Middle frontal gyrus (tissue), 1 donor: Measurements from ENCODE around the gene NDUFA13.

Experiments used
- DNase-seq: peaks from one replicate; pipeline ENCODE4 v3.0.0-alpha.2; 2015; ENCODE audit warnings: low spot score; ENCODE audit errors: extremely low spot score

NDUFA13 gene

DNA sequence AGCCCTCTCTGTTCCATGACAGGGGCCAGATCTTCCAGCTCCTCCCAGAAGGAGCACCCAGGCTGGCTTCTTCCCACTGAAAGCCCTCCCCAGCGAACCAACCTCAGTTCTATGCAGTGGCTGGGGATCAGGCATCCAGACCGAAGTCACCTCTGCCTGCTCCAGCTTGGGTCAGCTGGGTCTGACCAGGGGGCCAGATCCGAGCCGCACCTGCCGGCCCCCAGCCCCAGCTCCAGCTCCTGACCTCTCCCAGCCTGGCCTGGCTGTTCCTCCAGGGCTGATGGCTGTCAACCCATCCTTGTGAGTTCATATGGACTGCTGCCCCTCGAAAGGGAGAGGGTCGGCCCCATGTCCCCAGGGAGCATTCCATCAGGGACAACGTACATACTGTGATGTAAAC lies 8.7 kb upstream of the NDUFA13 start:
- no peak for DNase-seq

DNA sequence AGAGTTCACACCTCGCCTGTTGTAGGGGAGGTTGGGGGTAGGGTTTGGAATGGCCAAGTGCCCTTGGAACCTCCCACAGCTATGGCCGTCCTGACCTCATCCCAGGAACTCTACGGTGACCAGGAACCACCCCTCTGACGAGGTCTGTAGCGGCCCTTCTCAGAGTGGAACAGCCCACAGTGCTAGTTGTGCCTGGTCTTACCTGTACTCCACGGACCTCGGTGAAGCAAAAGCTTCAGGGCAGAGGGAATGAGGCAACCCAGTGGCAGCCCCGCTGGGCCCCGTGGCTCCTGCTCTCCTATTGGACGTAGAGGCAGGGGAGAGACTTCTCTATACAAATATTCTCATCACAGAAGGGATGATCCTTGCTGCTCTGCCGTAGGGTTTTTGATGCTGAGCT lies 7.8 kb upstream of the NDUFA13 start:
- no peak for DNase-seq

- DNase-seq = no peak
These were observed 5.6 kb upstream of the NDUFA13 start for GRCh38 chr19:19510432-19510831.

DNA sequence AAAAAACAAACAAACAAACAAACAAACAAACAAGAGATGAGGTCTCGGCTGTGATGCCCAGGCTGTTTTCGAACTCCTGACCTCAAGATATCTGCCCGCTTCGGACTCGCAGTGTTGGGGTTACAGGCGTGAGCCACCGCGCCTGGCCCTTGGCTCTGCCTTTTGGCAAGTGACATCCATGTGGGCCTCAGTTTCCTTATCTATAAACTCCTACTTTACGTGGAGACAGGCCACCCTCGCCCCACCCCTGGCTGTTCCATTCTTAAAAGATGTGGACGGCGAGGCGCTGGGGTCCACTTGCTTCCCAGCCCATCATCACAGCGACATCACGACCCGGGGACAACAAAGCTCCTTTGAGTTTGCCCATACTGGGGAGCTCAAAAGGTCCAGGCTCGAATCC lies 2.3 kb upstream of the NDUFA13 start:
- no peak for DNase-seq

GRCh38 chr19:19514215-19514657 lies 1.8 kb upstream of the NDUFA13 start:
- DNase-seq = no peak

DNA sequence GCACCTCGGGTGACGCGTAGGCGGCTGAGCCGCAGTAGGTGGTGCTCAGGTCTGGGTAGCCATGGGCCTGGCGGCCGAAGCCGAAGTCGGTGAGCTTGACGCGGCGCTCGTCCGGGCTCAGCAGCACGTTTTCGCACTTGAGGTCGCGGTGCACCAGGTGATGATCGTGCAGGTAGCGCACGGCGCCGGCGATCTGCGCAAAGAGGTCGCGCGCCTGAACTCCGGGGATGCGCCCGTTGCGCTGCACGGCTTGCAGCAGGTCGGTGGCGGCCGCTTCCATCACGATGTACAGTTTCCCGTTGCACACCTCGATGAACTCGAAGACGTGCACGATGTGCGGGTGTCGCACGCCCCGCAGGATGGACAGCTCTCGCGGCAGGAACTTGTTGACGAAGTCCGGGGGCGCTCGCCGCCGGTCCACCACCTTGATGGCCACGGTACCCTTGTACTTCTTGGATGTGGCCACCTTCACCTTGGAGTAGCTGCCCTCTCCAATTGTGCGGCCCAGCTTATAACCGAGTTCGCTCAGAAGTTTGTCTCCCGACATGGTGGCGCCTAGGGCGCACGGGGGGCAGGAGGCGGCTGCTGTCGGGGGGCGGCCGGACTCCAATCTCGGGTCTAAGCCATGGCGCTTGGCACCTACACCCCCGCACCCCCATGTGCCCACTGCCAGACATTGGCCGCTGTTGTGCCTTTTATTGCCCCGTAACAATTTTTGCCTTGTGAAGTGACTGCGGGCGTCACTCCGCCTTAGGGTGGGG lies 964 bp upstream of the NDUFA13 start, which contains the start of gene TSSK6:
Gene TSSK6 (minus strand): TSS at position 668 of the 761 bp plus-strand sequence. CDS start 121 bp downstream, at position 547.
- DNase-seq = no peak

- DNase-seq = no peak
These were observed 1.2 kb downstream of the NDUFA13 start for GRCh38 chr19:19517235-19517619.

GRCh38 chr19:19520989-19521388 lies 5.0 kb downstream of the NDUFA13 start:
- DNase-seq = no peak

GRCh38 chr19:19523177-19523576 lies 7.2 kb downstream of the NDUFA13 start:
- no peak for DNase-seq

DNA sequence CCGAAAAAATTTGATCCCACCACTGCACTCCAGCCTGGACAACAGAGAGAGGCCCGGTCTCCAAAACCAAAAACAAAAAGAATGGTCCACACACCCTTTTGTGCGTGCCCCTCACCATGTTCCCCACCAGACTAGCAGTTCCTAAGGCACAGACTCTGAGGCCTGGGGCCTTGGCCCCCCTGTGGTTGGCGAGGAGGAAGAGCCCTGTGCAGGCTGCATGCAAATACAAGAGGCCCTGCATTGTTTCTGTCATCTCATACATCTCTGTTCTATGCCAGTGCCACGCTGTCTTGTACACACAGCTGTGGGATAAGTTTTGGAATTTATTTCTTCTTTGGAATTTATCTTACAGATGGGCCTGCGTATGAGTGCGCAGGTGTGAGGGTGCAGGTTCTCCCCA lies 8.0 kb downstream of the NDUFA13 start:
- DNase-seq = no peak

DNA sequence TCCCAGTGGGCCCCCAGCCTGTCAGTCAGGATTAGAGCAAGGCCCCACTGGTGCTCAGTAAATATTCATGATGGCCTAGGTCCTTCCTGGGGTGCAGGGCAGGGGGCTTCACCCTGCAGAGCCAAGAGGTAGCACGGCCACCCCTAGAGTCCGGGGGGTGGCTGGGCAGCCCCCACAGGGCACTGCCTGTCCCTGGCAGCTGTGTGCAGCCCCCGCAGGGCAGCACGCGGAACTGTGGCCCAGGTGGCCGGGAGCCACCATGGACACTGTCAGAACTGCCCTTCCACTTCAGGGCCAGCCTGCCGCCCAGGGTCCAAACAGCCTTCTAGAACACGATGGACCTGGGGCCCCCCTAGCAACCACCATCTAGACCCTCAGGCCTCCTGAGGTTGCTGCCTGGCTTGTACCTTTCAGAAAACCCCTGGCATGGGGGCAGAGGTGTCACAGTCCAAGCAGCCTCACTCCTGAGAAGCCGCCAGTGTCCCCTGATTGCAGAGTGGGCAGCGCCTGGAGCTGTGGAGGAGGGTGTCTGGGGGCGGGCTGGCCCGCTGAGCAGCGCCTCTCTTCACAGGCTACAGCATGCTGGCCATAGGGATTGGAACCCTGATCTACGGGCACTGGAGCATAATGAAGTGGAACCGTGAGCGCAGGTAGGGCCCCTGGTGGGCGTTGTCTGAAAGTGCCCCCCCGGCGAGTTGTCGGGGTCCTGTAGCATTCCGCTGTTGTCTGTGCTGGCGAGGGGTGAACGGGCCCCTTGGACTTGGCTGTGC lies 9.8 kb downstream of the NDUFA13 start:
- no peak for DNase-seq

GRCh38 chr19:19526581-19527370 lies 10.8 kb downstream of the NDUFA13 start:
- DNase-seq = no peak

DNA sequence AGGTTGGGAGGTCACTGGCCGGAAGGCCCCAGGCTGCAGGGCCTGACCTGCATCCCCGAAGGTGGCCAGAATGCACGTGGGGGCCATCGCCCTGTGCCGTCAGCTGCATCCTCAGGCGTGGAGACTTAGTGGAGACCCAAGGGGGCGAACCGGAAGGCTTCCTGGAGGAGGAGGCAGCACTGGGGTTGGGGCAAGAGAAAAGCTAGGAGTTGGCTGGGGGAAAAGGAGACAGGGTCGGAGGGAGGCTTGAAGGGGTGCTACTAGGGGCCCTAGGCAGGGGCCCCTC lies 11.3 kb downstream of the NDUFA13 start:
- DNase-seq = no peak

GRCh38 chr19:19527674-19528625 lies 11.9 kb downstream of the NDUFA13 start:
- DNase-seq = no peak

DNA sequence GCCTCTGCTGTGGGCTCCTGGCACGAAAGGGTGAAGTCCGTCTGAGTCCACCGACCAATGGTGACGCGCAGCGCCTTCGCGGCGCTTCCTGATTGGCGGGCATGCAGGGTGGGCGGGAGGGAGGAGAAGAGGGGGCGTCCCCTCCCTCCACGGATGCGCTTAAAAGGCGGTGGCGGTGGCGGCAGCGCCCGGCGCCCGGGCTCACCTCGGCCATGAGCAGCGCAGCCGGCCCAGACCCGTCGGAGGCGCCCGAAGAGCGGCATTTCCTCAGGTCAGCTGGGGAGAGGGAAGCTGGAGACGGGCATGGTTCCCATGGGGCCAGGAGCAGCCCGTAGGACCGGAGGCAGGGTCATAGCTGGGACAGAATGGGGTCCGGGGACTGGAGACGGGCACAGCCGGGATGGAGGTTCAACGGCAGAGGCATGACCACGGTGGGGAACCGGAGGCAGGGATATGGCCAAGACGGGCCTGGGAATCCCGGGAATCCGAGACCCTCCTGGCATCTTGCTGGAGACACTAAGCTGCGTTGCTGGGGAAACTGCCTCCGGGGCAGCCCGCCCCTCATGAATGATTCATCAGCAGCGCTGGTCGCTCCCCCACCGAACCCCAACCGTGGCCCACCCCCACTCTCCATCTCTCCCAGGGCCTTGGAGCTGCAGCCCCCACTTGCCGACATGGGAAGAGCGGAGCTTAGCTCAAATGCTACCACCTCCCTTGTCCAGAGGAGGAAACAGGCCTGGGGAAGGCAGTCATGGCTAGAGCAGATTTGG lies 12.9 kb downstream of the NDUFA13 start, which contains the start of gene YJEFN3:
Gene YJEFN3 (plus strand): TSS at position 191 of the 770 bp plus-strand sequence. CDS start 22 bp downstream, at position 213.
- no peak for DNase-seq

DNA sequence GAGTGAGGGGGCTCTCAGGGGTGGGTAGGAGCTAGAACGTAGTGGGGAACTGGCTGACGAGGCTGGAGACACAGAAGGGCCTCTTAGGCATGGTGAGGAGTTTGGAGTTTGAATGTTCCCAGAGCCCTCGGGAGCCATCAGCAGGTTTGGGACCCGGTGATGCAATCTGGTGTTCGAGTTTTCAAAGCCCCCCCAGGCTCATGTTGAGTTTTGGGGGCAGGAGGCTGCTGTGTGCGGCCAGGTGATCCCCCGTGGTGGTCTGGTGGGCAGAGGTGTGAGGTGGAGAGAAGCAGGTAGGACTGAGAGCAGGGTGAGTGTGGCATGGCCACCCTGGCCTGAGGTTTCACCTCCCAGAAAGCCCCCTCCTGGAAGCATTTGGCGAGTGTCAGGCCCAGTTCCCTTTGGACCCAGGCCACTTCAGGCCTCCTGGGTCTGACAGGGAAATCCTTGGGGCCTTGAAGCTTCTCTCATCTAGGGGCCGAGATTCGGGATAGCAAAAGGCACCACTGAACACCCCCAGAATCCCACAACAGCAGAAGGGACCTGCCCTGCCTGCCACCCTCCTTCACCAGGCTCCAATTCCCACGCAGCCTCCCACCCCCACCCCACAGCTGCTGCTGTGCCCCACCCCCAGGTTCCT lies 13.9 kb downstream of the NDUFA13 start:
- DNase-seq = no peak

DNA sequence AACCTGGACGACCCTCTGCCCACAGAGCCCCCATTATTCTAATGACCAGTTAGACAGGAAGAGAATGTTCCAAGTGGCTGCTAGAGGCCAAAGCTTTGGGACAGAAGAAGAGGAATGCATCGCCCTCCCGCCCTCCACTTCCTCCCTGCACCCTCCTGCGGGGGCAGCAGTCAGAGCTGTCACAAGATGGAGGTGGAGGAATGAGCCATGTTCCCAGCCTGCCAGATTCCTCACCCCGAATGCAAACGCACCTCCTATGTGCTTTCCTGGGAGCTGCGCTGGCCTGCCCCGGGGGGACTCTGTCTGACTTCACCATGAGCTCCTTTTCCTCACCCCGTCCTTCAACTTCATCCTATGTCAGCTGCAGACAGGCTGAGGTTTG lies 14.4 kb downstream of the NDUFA13 start:
- DNase-seq = no peak

DNA sequence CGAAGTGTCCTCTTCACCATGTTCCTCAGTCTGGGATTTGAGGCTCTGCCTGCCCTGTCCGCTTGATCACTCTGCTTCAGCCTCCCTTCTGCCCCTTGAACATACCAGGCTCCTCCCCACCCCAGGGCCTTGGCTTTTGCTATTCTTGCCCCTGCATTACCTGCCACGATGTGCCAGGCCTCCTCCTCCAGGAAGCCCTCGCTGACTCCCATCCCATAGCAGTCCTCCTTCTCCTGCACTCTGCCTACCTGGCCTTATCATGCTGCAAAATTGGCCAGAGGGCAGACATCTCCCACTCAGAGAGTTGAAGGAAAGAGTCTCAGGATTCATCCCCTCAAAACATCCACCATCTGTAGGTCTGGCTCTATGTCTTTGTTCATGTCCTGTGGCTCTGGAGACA lies 14.9 kb downstream of the NDUFA13 start:
- no peak for DNase-seq

GRCh38 chr19:19531951-19532805 lies 16.2 kb downstream of the NDUFA13 start:
- DNase-seq = peak; percentile 77
